Fibroblast of lung (primary cell): ENCODE measurements around the gene RARRES1. TPM values are rescaled to one million over a fixed set of nuclear protein-coding genes. Genes with fewer than 3 reads are reported as not detected.

Experiments used
- DNase-seq, 2 donors: peaks; one replicate each; pipeline versions ENCODE4 v3.0.0 to v3.0.0-alpha.2; 2010; ENCODE audit warnings: low read depth in 2 of 2
- H2AFZ ChIP-seq: 2 replicates; pipeline ENCODE4 v1.5.1; 2012; ENCODE audit warnings: low read length, control low read depth, inconsistent platforms
- H3K27ac ChIP-seq: 2 replicates; pipeline ENCODE4 v1.5.1; 2011; ENCODE audit warnings: low read length, control low read depth; ENCODE audit not compliant: insufficient read depth
- H3K27me3 ChIP-seq: 2 replicates; pipeline ENCODE4 v1.5.1; 2011; ENCODE audit warnings: mild to moderate bottlenecking, low read length; ENCODE audit not compliant: control insufficient read depth, insufficient read depth
- H3K36me3 ChIP-seq: 2 replicates; pipeline ENCODE4 v1.5.1; 2011; ENCODE audit warnings: low read length; ENCODE audit not compliant: control insufficient read depth, insufficient read depth
- H3K4me1 ChIP-seq: 2 replicates; pipeline ENCODE4 v1.5.1; 2011; ENCODE audit warnings: low read length; ENCODE audit not compliant: control insufficient read depth, insufficient read depth; ENCODE audit errors: extremely low read depth
- H3K4me2 ChIP-seq: 2 replicates; pipeline ENCODE4 v1.5.1; 2011; ENCODE audit warnings: low read length, control low read depth; ENCODE audit not compliant: insufficient read depth; ENCODE audit errors: extremely low read depth
- H3K4me3 ChIP-seq, 4 experiments: fragments of 200-600 bp in 1 of 4; sonication (generic) in 1 of 4; replicated peaks in 1 of 4; 2 replicates each; pipeline ENCODE4 v1.5.1; 2011 to 2016; ENCODE audit warnings: low read length in 4 of 4, low read depth in 3 of 4, mild to moderate bottlenecking in 3 of 4, control low read depth in 2 of 4, inconsistent platforms in 1 of 4, mixed read lengths in 1 of 4; ENCODE audit not compliant: insufficient read depth in 1 of 4; ENCODE audit errors: control extremely low read depth in 1 of 4
- H3K79me2 ChIP-seq: 2 replicates; pipeline ENCODE4 v1.5.1; 2012; ENCODE audit warnings: mild to moderate bottlenecking, low read length, inconsistent platforms; ENCODE audit not compliant: control insufficient read depth, insufficient read depth
- H3K9ac ChIP-seq: 2 replicates; pipeline ENCODE4 v1.5.1; 2011; ENCODE audit warnings: mild to moderate bottlenecking, low read length, control low read depth; ENCODE audit not compliant: insufficient read depth
- H3K9me3 ChIP-seq: 2 replicates; pipeline ENCODE4 v1.5.1; 2012; ENCODE audit warnings: low read depth, low read length; ENCODE audit not compliant: control insufficient read depth, insufficient read depth
- H4K20me1 ChIP-seq: 2 replicates; pipeline ENCODE4 v1.5.1; 2011; ENCODE audit warnings: low read length; ENCODE audit not compliant: control insufficient read depth, insufficient read depth; ENCODE audit errors: extremely low read depth
- CTCF ChIP-seq, 2 donors: IDR thresholded peaks in 1 of 2; conservative IDR thresholded peaks in 1 of 2; 1 replicate in 1 of 2; 2 replicates in 1 of 2; pipeline ENCODE4 v1.5.1; 2011 to 2012; ENCODE audit warnings: low read length in 2 of 2, control low read depth in 1 of 2, inconsistent platforms in 1 of 2, low read depth in 1 of 2, mild to moderate bottlenecking in 1 of 2
- EZH2 ChIP-seq: IDR thresholded peaks from 2 replicates; pipeline ENCODE4 v1.5.1; 2012; ENCODE audit warnings: low read length, control low read depth, mild to moderate bottlenecking; ENCODE audit errors: missing control alignments
- polyA plus RNA-seq, 2 donors: library from polyadenylated mRNA; depleted of rRNA in 1 of 2; stranded (reverse) in 1 of 2; unstranded in 1 of 2; fragments of >200 nt; gene quantifications; 2 replicates each; pipeline ENCODE4 v1.2.1, GENCODE V29; 2011 to 2012; ENCODE audit warnings: missing spikeins in 1 of 2
- total RNA-seq: library from RNA; depleted of rRNA; stranded (reverse); fragments of >200 nt; gene quantifications from 2 replicates; pipeline ENCODE4 v1.2.1, GENCODE V29; 2014

Gene RARRES1
- total and polyA plus RNA-seq, 2 donors (not counting 1 experiment from before 2014, with no cell fraction given) = 27.7 to 93.3 TPM

- H3K36me3 ChIP-seq = no peaks in the 10 kb centered on the region
- H4K20me1 ChIP-seq = no peaks in the 10 kb centered on the region
- DNase-seq = no peak
- H3K9ac ChIP-seq = no peak overlapping the region
- H3K27me3 ChIP-seq = no peaks in the 10 kb centered on the region
- no peak overlapping the region for H2AFZ ChIP-seq
- H3K4me3 ChIP-seq = no peak overlapping the region
- TF ChIP-seq CTCF (conservative IDR thresholded peaks at IDR 0.05 in 1 of 2, IDR thresholded peaks at IDR 0.05 in 1 of 2; ENCODE audit: low read depth in 1 of 2, low read length in 2 of 2) (no peak), EZH2 (no peak)
- no peaks in the 10 kb centered on the region for H3K9me3 ChIP-seq
- peaks cover 9% of the 10 kb centered on the region for H3K4me1 ChIP-seq
- H3K4me2 ChIP-seq = no peak overlapping the region
- H3K79me2 ChIP-seq = no peaks in the 10 kb centered on the region
- H3K27ac ChIP-seq = no peak overlapping the region
Observed at GRCh38 chr3:158780766-158781165, 48.5 kb upstream of the RARRES1 start.

GRCh38 chr3:158777161-158777873 lies 45.1 kb upstream of the RARRES1 start:
- TF ChIP-seq CTCF (conservative IDR thresholded peaks at IDR 0.05 in 1 of 2, IDR thresholded peaks at IDR 0.05 in 1 of 2; ENCODE audit: low read depth in 1 of 2, low read length in 2 of 2) (no peak), EZH2 (no peak)
- Histone ChIP-seq H3K27ac (no peak overlapping the region), H4K20me1 (no peaks in the 10 kb centered on the region), H3K4me3 (no peak overlapping the region), H3K36me3 (no peaks in the 10 kb centered on the region), H3K27me3 (no peaks in the 10 kb centered on the region), H3K4me1 (peaks cover 12% of the 10 kb centered on the region), H3K9ac (no peak overlapping the region), H3K4me2 (no peak overlapping the region), H2AFZ (no peak overlapping the region), H3K79me2 (no peaks in the 10 kb centered on the region), H3K9me3 (no peaks in the 10 kb centered on the region)
- peak in 1 of 2 donors; percentile 52 for DNase-seq

GRCh38 chr3:158776531-158776930 lies 44.3 kb upstream of the RARRES1 start:
- no peak overlapping the region for H3K9ac ChIP-seq
- no peak for TF ChIP-seq EZH2
- no peak for TF ChIP-seq CTCF (conservative IDR thresholded peaks at IDR 0.05 in 1 of 2, IDR thresholded peaks at IDR 0.05 in 1 of 2; ENCODE audit: low read depth in 1 of 2, low read length in 2 of 2)
- no peak overlapping the region for H3K4me2 ChIP-seq
- H4K20me1 ChIP-seq = no peaks in the 10 kb centered on the region
- H2AFZ ChIP-seq = no peak overlapping the region
- H3K36me3 ChIP-seq = no peaks in the 10 kb centered on the region
- H3K4me1 ChIP-seq = peaks cover 12% of the 10 kb centered on the region
- H3K4me3 ChIP-seq = no peak overlapping the region
- no peak for DNase-seq
- H3K27me3 ChIP-seq = no peaks in the 10 kb centered on the region
- H3K27ac ChIP-seq = no peak overlapping the region
- H3K9me3 ChIP-seq = no peaks in the 10 kb centered on the region
- no peaks in the 10 kb centered on the region for H3K79me2 ChIP-seq
